ENCODE measurements around the gene UBAP2.

DNA sequence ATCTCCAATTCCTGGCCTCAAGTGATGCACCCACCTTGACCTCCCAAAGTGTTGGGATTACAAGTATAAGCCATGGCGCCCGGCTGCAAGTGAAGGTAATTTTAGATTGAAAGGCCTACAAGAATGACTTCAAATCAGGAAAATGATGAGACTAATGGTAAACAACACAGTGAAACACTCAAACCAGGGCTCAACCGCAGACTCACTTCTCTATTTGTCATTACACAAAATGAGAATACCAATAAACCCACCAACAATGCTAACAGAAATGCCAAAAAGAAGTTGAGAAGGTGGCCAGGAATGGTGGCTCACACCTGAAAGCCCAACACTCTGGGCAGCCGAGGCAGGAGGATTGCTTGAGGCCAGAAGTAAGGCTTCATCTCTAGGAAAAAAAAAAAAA lies 92.1 kb downstream of the UBAP2 start:
- TF ChIP-seq, protein P1, sequence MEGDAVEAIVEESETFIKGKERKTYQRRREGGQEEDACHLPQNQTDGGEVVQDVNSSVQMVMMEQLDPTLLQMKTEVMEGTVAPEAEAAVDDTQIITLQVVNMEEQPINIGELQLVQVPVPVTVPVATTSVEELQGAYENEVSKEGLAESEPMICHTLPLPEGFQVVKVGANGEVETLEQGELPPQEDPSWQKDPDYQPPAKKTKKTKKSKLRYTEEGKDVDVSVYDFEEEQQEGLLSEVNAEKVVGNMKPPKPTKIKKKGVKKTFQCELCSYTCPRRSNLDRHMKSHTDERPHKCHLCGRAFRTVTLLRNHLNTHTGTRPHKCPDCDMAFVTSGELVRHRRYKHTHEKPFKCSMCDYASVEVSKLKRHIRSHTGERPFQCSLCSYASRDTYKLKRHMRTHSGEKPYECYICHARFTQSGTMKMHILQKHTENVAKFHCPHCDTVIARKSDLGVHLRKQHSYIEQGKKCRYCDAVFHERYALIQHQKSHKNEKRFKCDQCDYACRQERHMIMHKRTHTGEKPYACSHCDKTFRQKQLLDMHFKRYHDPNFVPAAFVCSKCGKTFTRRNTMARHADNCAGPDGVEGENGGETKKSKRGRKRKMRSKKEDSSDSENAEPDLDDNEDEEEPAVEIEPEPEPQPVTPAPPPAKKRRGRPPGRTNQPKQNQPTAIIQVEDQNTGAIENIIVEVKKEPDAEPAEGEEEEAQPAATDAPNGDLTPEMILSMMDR (IDR thresholded peaks at IDR 0.05) = no peak
- TF ChIP-seq POLR2A (IDR thresholded peaks at IDR 0.05) (no peak), POLR2AphosphoS5 (IDR thresholded peaks at IDR 0.05) (no peak)

All from prostate gland (tissue), 2 donors.